ENCODE measurements around the gene CTAG2. TPM values are rescaled to one million over a fixed set of nuclear protein-coding genes. Genes with fewer than 3 reads are reported as not detected.
"Not testable (repeated sequence)": the region's sequence is repeated elsewhere in the genome, so short reads cannot be mapped to it uniquely, and the experiment has no call there.

Gene CTAG2
- total and polyA plus RNA-seq, 9 donors: 1.0 to 6.8 (median 4.2) TPM; not detected in 6

DNA sequence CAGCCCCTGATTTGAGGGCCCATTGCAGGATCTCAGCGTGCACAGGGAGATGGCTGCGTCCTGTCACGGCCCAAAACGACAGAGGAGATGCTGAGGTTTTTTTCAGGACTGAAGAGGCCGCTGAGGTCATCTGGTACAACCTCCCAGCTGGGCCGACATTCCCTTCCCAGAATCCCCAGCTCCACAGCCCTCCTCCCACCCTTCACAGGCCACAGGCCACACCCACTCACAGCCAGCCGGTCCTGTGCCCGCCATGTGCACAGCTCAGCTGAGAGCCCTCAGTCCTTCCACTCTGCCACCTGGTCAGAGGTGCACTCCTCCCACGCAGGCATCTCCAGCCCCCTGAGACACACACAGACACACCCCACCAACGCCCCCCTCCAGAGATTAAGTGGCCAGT is 11.6 kb downstream of the CTAG2 start:
- H3K4me1 ChIP-seq (ENCODE audit: insufficient read depth); intact Hi-C loops (cut with DNase I); H3K27me3 ChIP-seq; H3K4me3 ChIP-seq; H3K36me3 ChIP-seq; H3K9me3 ChIP-seq; DNase-seq; H3K27ac ChIP-seq: not testable (repeated sequence)
- WGBS, 3 donors: no CpG with 5 or more reads among the region's 10 CpGs

- DNase-seq; H3K36me3 ChIP-seq; H3K27ac ChIP-seq; H3K27me3 ChIP-seq; H3K9me3 ChIP-seq; H3K4me1 ChIP-seq (ENCODE audit: insufficient read depth); intact Hi-C loops (cut with DNase I); H3K4me3 ChIP-seq: not testable (repeated sequence)
- no CpG with 5 or more reads among the region's 11 CpGs for WGBS, 3 donors
Observed at GRCh38 chrX:154633661-154634060, 19.7 kb downstream of the CTAG2 start.

- no CpG with 5 or more reads among the region's 11 CpGs for WGBS, 3 donors
- H3K9me3 ChIP-seq; H3K27me3 ChIP-seq; H3K36me3 ChIP-seq; H3K4me1 ChIP-seq (ENCODE audit: insufficient read depth); H3K4me3 ChIP-seq; intact Hi-C loops (cut with DNase I); DNase-seq; H3K27ac ChIP-seq: not testable (repeated sequence)
Observed at GRCh38 chrX:154630949-154631348, 22.4 kb downstream of the CTAG2 start.

DNA sequence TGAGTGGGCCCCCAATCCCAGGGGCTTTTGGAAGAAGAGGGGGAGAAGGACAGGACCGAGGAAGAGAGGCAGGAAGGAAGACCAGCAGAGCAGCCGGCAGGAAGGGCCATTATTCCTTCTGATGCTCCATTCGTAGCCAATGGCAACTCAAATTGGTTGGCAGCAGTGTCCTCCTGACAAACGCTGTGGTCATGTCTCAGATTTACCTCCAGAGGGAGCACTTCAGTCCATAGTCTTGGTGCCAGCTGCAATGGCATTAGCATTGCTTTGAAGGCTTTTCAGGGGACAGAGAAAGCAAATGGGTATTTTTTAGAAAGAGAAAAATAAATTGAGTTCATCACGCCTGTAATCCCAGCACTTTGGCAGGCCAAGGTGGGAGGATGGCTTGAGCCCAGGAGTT is 24.4 kb downstream of the CTAG2 start:
- H3K36me3 ChIP-seq; H3K9me3 ChIP-seq; DNase-seq; H3K4me1 ChIP-seq (ENCODE audit: insufficient read depth); H3K4me3 ChIP-seq; H3K27ac ChIP-seq; H3K27me3 ChIP-seq; intact Hi-C loops (cut with DNase I): not testable (repeated sequence)
- no CpG with 5 or more reads among the region's 5 CpGs for WGBS, 3 donors

DNA sequence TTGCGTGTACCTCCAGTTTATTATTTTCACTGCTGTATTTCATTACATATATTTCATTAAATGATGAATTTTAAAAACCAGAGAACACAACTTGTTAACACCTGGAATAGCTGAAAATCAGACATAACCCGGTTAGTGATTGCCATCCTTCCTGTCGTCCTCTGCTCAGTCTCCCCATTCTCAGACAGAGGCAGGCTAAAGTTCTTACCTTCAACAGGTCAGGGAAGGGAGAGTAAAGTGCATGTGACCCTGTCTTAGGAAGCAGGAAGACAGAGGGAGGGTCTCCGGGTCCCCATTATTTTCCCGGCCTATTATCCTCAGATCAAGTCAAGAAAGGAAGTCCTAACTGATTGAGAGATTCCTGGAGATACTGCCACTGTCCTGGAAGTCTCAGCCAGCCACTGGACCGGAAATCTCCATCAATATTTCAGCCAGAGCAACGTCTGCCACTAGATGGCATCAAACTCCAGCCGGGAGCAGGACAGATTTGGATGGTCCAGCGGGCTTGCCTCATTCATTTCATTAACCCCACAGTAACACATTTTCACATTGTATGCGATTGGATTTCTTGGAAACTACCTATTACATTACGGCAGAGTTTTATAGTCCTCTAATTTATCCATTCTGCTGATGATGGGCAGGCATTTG is 32.5 kb downstream of the CTAG2 start:
- H3K27me3 ChIP-seq; DNase-seq; H3K4me1 ChIP-seq (ENCODE audit: insufficient read depth); intact Hi-C loops (cut with DNase I); H3K36me3 ChIP-seq; H3K9me3 ChIP-seq; H3K4me3 ChIP-seq; H3K27ac ChIP-seq: not testable (repeated sequence)
- WGBS, 3 donors: 35% methylated on average over 4 of the region's 11 CpGs; no CpG with 5 or more reads in 2 of the 3 donors

GRCh38 chrX:154619182-154619581 is 34.2 kb downstream of the CTAG2 start, which contains the start of gene CTAG1B:
Gene CTAG1B, minus strand, starts transcription at chrX:154619282. Its CDS starts 64 bp downstream, at chrX:154619218.
- H3K4me1 ChIP-seq (ENCODE audit: insufficient read depth); H3K36me3 ChIP-seq; intact Hi-C loops (cut with DNase I); DNase-seq; H3K27me3 ChIP-seq; H3K4me3 ChIP-seq; H3K9me3 ChIP-seq; H3K27ac ChIP-seq: not testable (repeated sequence)
- WGBS, 3 donors: no CpG with 5 or more reads among the region's 28 CpGs

DNA sequence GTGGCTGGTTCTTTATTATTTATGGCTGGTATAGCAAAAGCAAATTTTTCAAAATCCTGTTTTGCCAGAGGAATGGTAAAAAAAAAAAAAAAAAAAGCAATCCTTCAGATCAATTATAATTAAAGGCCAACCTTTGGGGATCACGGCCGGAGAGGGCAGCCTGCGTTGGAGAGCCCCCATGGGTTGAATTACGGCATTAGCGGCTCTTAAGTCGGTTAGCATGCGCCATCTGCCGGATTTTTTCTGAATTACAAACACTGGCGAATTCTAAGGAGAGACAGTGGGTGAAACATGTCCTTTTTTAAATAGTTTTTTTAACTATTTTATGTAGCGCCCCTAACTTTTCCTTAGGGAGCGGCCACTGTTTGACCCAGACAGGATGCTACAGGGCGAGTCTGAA is 39.8 kb downstream of the CTAG2 start:
- H3K27ac ChIP-seq; H3K4me3 ChIP-seq; H3K9me3 ChIP-seq; H3K4me1 ChIP-seq (ENCODE audit: insufficient read depth); H3K27me3 ChIP-seq; H3K36me3 ChIP-seq; DNase-seq; intact Hi-C loops (cut with DNase I): not testable (repeated sequence)
- 28 to 33% methylated on average over 5 to 8 of the region's 12 CpGs; no CpG with 5 or more reads in 1 of the 3 donors for WGBS, 3 donors

GRCh38 chrX:154611146-154611545 is 42.2 kb downstream of the CTAG2 start:
- H3K9me3 ChIP-seq; H3K27ac ChIP-seq; H3K4me1 ChIP-seq (ENCODE audit: insufficient read depth); intact Hi-C loops (cut with DNase I); DNase-seq; H3K36me3 ChIP-seq; H3K4me3 ChIP-seq; H3K27me3 ChIP-seq: not testable (repeated sequence)
- 86 to 90% (median 87%) methylated on average over 12 of the region's 12 CpGs for WGBS, 3 donors

- H3K4me1 ChIP-seq (ENCODE audit: insufficient read depth); H3K9me3 ChIP-seq; intact Hi-C loops (cut with DNase I); H3K27me3 ChIP-seq; DNase-seq; H3K4me3 ChIP-seq; H3K27ac ChIP-seq; H3K36me3 ChIP-seq: not testable (repeated sequence)
- 71 to 79% (median 78%) methylated on average over 12 of the region's 12 CpGs for WGBS, 3 donors
Observed at GRCh38 chrX:154608823-154609222, 44.6 kb downstream of the CTAG2 start.

GRCh38 chrX:154607976-154608375 is 45.4 kb downstream of the CTAG2 start:
- WGBS, 3 donors: 81 to 86% (median 83%) methylated on average over 11 of the region's 11 CpGs
- H3K36me3 ChIP-seq; DNase-seq; H3K4me1 ChIP-seq (ENCODE audit: insufficient read depth); intact Hi-C loops (cut with DNase I); H3K27ac ChIP-seq; H3K9me3 ChIP-seq; H3K4me3 ChIP-seq; H3K27me3 ChIP-seq: not testable (repeated sequence)
